Measurements from ENCODE around the gene RNGTT.

GRCh38 chr6:88599571-88599970 lies 363.8 kb downstream of the RNGTT start:
- TF ChIP-seq CTCF (conservative IDR thresholded peaks at IDR 0.05) = no peak
- TF ChIP-seq ZFX (IDR thresholded peaks at IDR 0.05) = no peak

Measured in C4-2B (cell line).